ENCODE data around the gene LIN54. TPM values are rescaled to one million over a fixed set of nuclear protein-coding genes. Genes with fewer than 3 reads are reported as not detected.

Gene LIN54
- total and polyA plus RNA-seq, 10 donors = 2.0 to 15.3 (median 12.5) TPM

- TF ChIP-seq POLR2AphosphoS5 (IDR thresholded peaks at IDR 0.05) = no peak
- no peak for TF ChIP-seq CTCF (IDR thresholded peaks at IDR 0.05 in 8 of 11, conservative IDR thresholded peaks at IDR 0.05 in 3 of 11)
- no peak for TF ChIP-seq POLR2A (IDR thresholded peaks at IDR 0.05)
- H3K4me1 ChIP-seq = peaks cover 22 to 62% (median 38%) of the 10 kb centered on the region in 6 donors
- no peaks in the 10 kb centered on the region for H3K9me3 ChIP-seq
- WGBS, 5 donors = 0 to 1% (median 0%) methylated on average over 16 of the region's 16 CpGs
- H3K27me3 ChIP-seq (replicated peaks in 1 of 7) = no peaks in the 10 kb centered on the region
- intact Hi-C loops (cut with DNase I; ENCODE audit: low total_unique reads) = no loop called here
- H3K27ac ChIP-seq = peak overlapping the region; percentile 88 to 98 (median 97)
- no peak for DNase-seq
- peak overlapping the region; percentile 59 to 79 (median 67) for H3K4me3 ChIP-seq
- peaks cover 0 to 30% (median 13%) of the 10 kb centered on the region in 6 donors for H3K36me3 ChIP-seq
Observed at GRCh38 chr4:82890528-82890900, 120.1 kb downstream of the LIN54 start.

- H3K27me3 ChIP-seq (replicated peaks in 1 of 7) = no peaks in the 10 kb centered on the region
- H3K4me3 ChIP-seq = peak overlapping the region in 6 of 8 donors; percentile 59 to 79 (median 70)
- peaks cover 27 to 74% (median 43%) of the 10 kb centered on the region in 6 donors for H3K4me1 ChIP-seq
- H3K27ac ChIP-seq = peak overlapping the region in 2 of 8 donors; percentile 98
- 78 to 89% (median 87%) methylated on average over 6 of the region's 6 CpGs for WGBS, 5 donors
- intact Hi-C loops (cut with DNase I; ENCODE audit: low total_unique reads) = no loop called here
- H3K9me3 ChIP-seq = no peaks in the 10 kb centered on the region
- TF ChIP-seq POLR2A (IDR thresholded peaks at IDR 0.05) (no peak), CTCF (IDR thresholded peaks at IDR 0.05 in 8 of 11, conservative IDR thresholded peaks at IDR 0.05 in 3 of 11) (no peak), POLR2AphosphoS5 (IDR thresholded peaks at IDR 0.05) (no peak)
- DNase-seq = no peak
- H3K36me3 ChIP-seq = peaks cover 0 to 17% (median 8%) of the 10 kb centered on the region in 6 donors
Observed at GRCh38 chr4:82889287-82889686, 121.3 kb downstream of the LIN54 start.

- Histone ChIP-seq H3K27ac (no peak overlapping the region), H3K9me3 (no peaks in the 10 kb centered on the region), H3K4me1 (peaks cover 20 to 87% (median 40%) of the 10 kb centered on the region in 6 donors), H3K4me3 (no peak overlapping the region), H3K36me3 (peaks cover 0 to 16% (median 2%) of the 10 kb centered on the region in 6 donors), H3K27me3 (replicated peaks in 1 of 7) (no peaks in the 10 kb centered on the region)
- intact Hi-C loops (cut with DNase I; ENCODE audit: low total_unique reads) = no loop called here
- no peak for DNase-seq
- 72 to 87% (median 82%) methylated on average over 5 of the region's 5 CpGs for WGBS, 5 donors
- TF ChIP-seq POLR2A (IDR thresholded peaks at IDR 0.05) = no peak
- TF ChIP-seq POLR2AphosphoS5 (IDR thresholded peaks at IDR 0.05) = no peak
- TF ChIP-seq CTCF (IDR thresholded peaks at IDR 0.05 in 8 of 11, conservative IDR thresholded peaks at IDR 0.05 in 3 of 11) = no peak
Observed at GRCh38 chr4:82886147-82886942, 124.3 kb downstream of the LIN54 start.

- no peak overlapping the region for H3K4me3 ChIP-seq
- no peak overlapping the region for H3K27ac ChIP-seq
- H3K27me3 ChIP-seq (replicated peaks in 1 of 7) = no peaks in the 10 kb centered on the region
- intact Hi-C loops (cut with DNase I; ENCODE audit: low total_unique reads) = no loop called here
- no peak for DNase-seq
- peaks cover 20 to 93% (median 41%) of the 10 kb centered on the region in 6 donors for H3K4me1 ChIP-seq
- no peak for TF ChIP-seq POLR2AphosphoS5 (IDR thresholded peaks at IDR 0.05)
- TF ChIP-seq POLR2A (IDR thresholded peaks at IDR 0.05) = no peak
- no peak for TF ChIP-seq CTCF (IDR thresholded peaks at IDR 0.05 in 8 of 11, conservative IDR thresholded peaks at IDR 0.05 in 3 of 11)
- H3K9me3 ChIP-seq = no peaks in the 10 kb centered on the region
- peaks cover 0 to 25% (median 8%) of the 10 kb centered on the region in 6 donors for H3K36me3 ChIP-seq
Observed at GRCh38 chr4:82885410-82885809, 125.2 kb downstream of the LIN54 start.

Data from spleen (tissue), 11 donors.